ENCODE data around the gene TMTC3. TPM values are rescaled to one million over a fixed set of nuclear protein-coding genes. Genes with fewer than 3 reads are reported as not detected.

TMTC3 gene
- total RNA-seq, 1 experiment from 2014 or later: 19.0 TPM

- POLR2A ChIA-PET: interaction anchor here (0.7 to 1.2 kb wide), 3 partner anchors 97 to 1270 kb away, joined by 3 read pairs; no protein-coding TSS in a partner anchor
- Mint-ChIP-seq H3K27ac (ENCODE audit: low read depth, unreplicated experiment) (peak overlapping the region; percentile 50), H3K9me3 (ENCODE audit: unreplicated experiment) (no peaks in the 10 kb centered on the region), H3K4me3 (ENCODE audit: unreplicated experiment) (peak overlapping the region; percentile 20), H3K27me3 (ENCODE audit: insufficient read depth, unreplicated experiment) (no peaks in the 10 kb centered on the region), H3K36me3 (ENCODE audit: insufficient read depth, unreplicated experiment) (no peaks in the 10 kb centered on the region), H3K4me1 (ENCODE audit: insufficient read depth, unreplicated experiment) (peaks cover 25% of the 10 kb centered on the region)
- CTCF ChIA-PET: interaction anchor here (0.5 to 1.2 kb wide), 9 partner anchors 10 to 847 kb away, joined by 3 to 4 read pairs (median 3); partner anchors contain the start of gene KITLG
- TF ChIP-seq CTCF (IDR thresholded peaks at IDR 0.05; ENCODE audit: unreplicated experiment): no peak
- no TSS peak for BruUV-seq (replicated peaks)
- intact Hi-C loops (cut with micrococcal nuclease): loop anchor here (10.0 kb wide), 1 partner anchor 1379 kb away; the partner anchor contains the start of genes GALNT4 and POC1B
- DNase-seq (ENCODE audit: unreplicated experiment): no peak
These were observed 3.7 kb downstream of the TMTC3 start for GRCh38 chr12:88145567-88146505.

- BruUV-seq (replicated peaks): no TSS peak
- Mint-ChIP-seq H3K36me3 (ENCODE audit: insufficient read depth, unreplicated experiment) (peaks cover 6% of the 10 kb centered on the region), H3K4me3 (ENCODE audit: unreplicated experiment) (no peak overlapping the region), H3K27ac (ENCODE audit: low read depth, unreplicated experiment) (no peak overlapping the region), H3K4me1 (ENCODE audit: insufficient read depth, unreplicated experiment) (peaks cover 21% of the 10 kb centered on the region), H3K27me3 (ENCODE audit: insufficient read depth, unreplicated experiment) (no peaks in the 10 kb centered on the region), H3K9me3 (ENCODE audit: unreplicated experiment) (no peaks in the 10 kb centered on the region)
- DNase-seq (ENCODE audit: unreplicated experiment): no peak
- intact Hi-C loops (cut with micrococcal nuclease): loop anchor here (5.0 kb wide), 2 partner anchors 147 to 482 kb away; no protein-coding TSS in a partner anchor
- ChIA-PET POLR2A (interaction anchor here (1.0 kb wide), 1 partner anchor 8 kb away, joined by 3 read pairs; the partner anchor contains the start of genes CEP290 and TMTC3), CTCF (interaction anchor here (0.6 to 1.2 kb wide), 2 partner anchors 844 to 903 kb away, joined by 3 read pairs; no protein-coding TSS in a partner anchor)
- no peak for TF ChIP-seq CTCF (IDR thresholded peaks at IDR 0.05; ENCODE audit: unreplicated experiment)
These were observed 8.0 kb downstream of the TMTC3 start for GRCh38 chr12:88150063-88150462.

GRCh38 chr12:88153959-88154358 is 11.9 kb downstream of the TMTC3 start:
- Mint-ChIP-seq H3K36me3 (ENCODE audit: insufficient read depth, unreplicated experiment) (peaks cover 12% of the 10 kb centered on the region), H3K4me3 (ENCODE audit: unreplicated experiment) (no peak overlapping the region), H3K27ac (ENCODE audit: low read depth, unreplicated experiment) (no peak overlapping the region), H3K9me3 (ENCODE audit: unreplicated experiment) (no peaks in the 10 kb centered on the region), H3K27me3 (ENCODE audit: insufficient read depth, unreplicated experiment) (no peaks in the 10 kb centered on the region), H3K4me1 (ENCODE audit: insufficient read depth, unreplicated experiment) (peaks cover 8% of the 10 kb centered on the region)
- peak; percentile 46 for DNase-seq (ENCODE audit: unreplicated experiment)
- ChIA-PET POLR2A (interaction anchor here (0.6 to 4.1 kb wide), 2 partner anchors 12 to 24 kb away, joined by 3 to 18 read pairs; partner anchors contain the start of genes CEP290 and TMTC3), CTCF (interaction anchor here (0.5 to 3.2 kb wide), 9 partner anchors 11 to 840 kb away, joined by 3 to 20 read pairs (median 3); partner anchors contain the start of genes CEP290, KITLG and TMTC3)
- intact Hi-C loops (cut with micrococcal nuclease): loop anchor here (1.0 to 5.0 kb wide), 5 partner anchors 143 to 839 kb away; no protein-coding TSS in a partner anchor
- no TSS peak for BruUV-seq (replicated peaks)
- TF ChIP-seq CTCF (IDR thresholded peaks at IDR 0.05; ENCODE audit: unreplicated experiment): peak; percentile 50
